Epithelial cell of prostate (primary cell): ENCODE data around the gene TRIM44.
"Not testable (repeated sequence)": the region's sequence is repeated elsewhere in the genome, so short reads cannot be mapped to it uniquely, and the experiment has no call there.

Source experiments
- DNase-seq: peaks from one replicate; pipeline ENCODE4 v3.0.0-alpha.2; 2011; ENCODE audit warnings: low read depth, low spot score
- H3K27ac ChIP-seq: fragments of 450-650 bp; 2 replicates; pipeline ENCODE4 v1.5.1; 2017; ENCODE audit warnings: mild to moderate bottlenecking

The TRIM44 gene

GRCh38 chr11:35839368-35840161 is 177.0 kb downstream of the TRIM44 start:
- no peak overlapping the region for H3K27ac ChIP-seq
- DNase-seq, result no peak

GRCh38 chr11:35841733-35842132 is 179.2 kb downstream of the TRIM44 start:
- DNase-seq, result no peak
- no peak overlapping the region for H3K27ac ChIP-seq

GRCh38 chr11:35842958-35843357 is 180.4 kb downstream of the TRIM44 start:
- DNase-seq, result no peak
- H3K27ac ChIP-seq, result no peak overlapping the region

- no peak for DNase-seq
- no peak overlapping the region for H3K27ac ChIP-seq
Measured at GRCh38 chr11:35844579-35844978, 182.0 kb downstream of the TRIM44 start.

- peak; percentile 18 for DNase-seq
- H3K27ac ChIP-seq, result no peak overlapping the region
Measured at GRCh38 chr11:35845860-35846259, 183.3 kb downstream of the TRIM44 start.

GRCh38 chr11:35846874-35847273 is 184.3 kb downstream of the TRIM44 start:
- H3K27ac ChIP-seq, result no peak overlapping the region
- no peak for DNase-seq

- no peak for DNase-seq
Measured at GRCh38 chr11:35847473-35847872, 184.9 kb downstream of the TRIM44 start.

GRCh38 chr11:35848616-35849015 is 186.0 kb downstream of the TRIM44 start:
- no peak for DNase-seq
- no peak overlapping the region for H3K27ac ChIP-seq

More at GRCh38 chr11:35847473-35847872, 184.9 kb downstream of the TRIM44 start:
- no peak overlapping the region for H3K27ac ChIP-seq

GRCh38 chr11:35850191-35850590 is 187.6 kb downstream of the TRIM44 start:
- H3K27ac ChIP-seq, result no peak overlapping the region

GRCh38 chr11:35851342-35851741 is 188.8 kb downstream of the TRIM44 start:
- no peak overlapping the region for H3K27ac ChIP-seq
- no peak for DNase-seq

More at GRCh38 chr11:35850191-35850590, 187.6 kb downstream of the TRIM44 start:
- no peak for DNase-seq

- H3K27ac ChIP-seq, result no peak overlapping the region
- DNase-seq, result no peak
Measured at GRCh38 chr11:35852056-35852455, 189.5 kb downstream of the TRIM44 start.

GRCh38 chr11:35853971-35854370 is 191.4 kb downstream of the TRIM44 start:
- no peak overlapping the region for H3K27ac ChIP-seq
- DNase-seq, result no peak

GRCh38 chr11:35855671-35856070 is 193.1 kb downstream of the TRIM44 start:
- H3K27ac ChIP-seq, result no peak overlapping the region
- no peak for DNase-seq

- no peak overlapping the region for H3K27ac ChIP-seq
- no peak for DNase-seq
Measured at GRCh38 chr11:35856259-35856658, 193.7 kb downstream of the TRIM44 start.

- H3K27ac ChIP-seq, result no peak overlapping the region
- DNase-seq, result no peak
Measured at GRCh38 chr11:35856756-35857155, 194.2 kb downstream of the TRIM44 start.

- no peak overlapping the region for H3K27ac ChIP-seq
- no peak for DNase-seq
Measured at GRCh38 chr11:35857922-35858321, 195.3 kb downstream of the TRIM44 start.

GRCh38 chr11:35859301-35859700 is 196.7 kb downstream of the TRIM44 start:
- no peak for DNase-seq
- no peak overlapping the region for H3K27ac ChIP-seq

GRCh38 chr11:35860194-35860593 is 197.6 kb downstream of the TRIM44 start:
- DNase-seq, H3K27ac ChIP-seq: not testable (repeated sequence)

GRCh38 chr11:35861191-35861590 is 198.6 kb downstream of the TRIM44 start:
- DNase-seq, result no peak
- no peak overlapping the region for H3K27ac ChIP-seq

GRCh38 chr11:35862666-35863065 is 200.1 kb downstream of the TRIM44 start:
- no peak for DNase-seq
- no peak overlapping the region for H3K27ac ChIP-seq

- no peak overlapping the region for H3K27ac ChIP-seq
- DNase-seq, result no peak
Measured at GRCh38 chr11:35864131-35864530, 201.6 kb downstream of the TRIM44 start.

GRCh38 chr11:35866601-35867000 is 204.0 kb downstream of the TRIM44 start:
- H3K27ac ChIP-seq, result no peak overlapping the region
- no peak for DNase-seq
